GM15510 (cell line): ENCODE results near the gene GRIK2.

Experiments used
- POLR2A ChIP-seq: IDR thresholded peaks from 3 replicates; pipeline ENCODE4 v1.6.1; 2011; ENCODE audit warnings: borderline replicate concordance; ENCODE audit not compliant: insufficient read length; ENCODE audit errors: extremely low read depth

Gene GRIK2

GRCh38 chr6:101830501-101831031, 437.1 kb downstream of the GRIK2 start:
- no peak for TF ChIP-seq POLR2A

GRCh38 chr6:101832371-101832770, 438.9 kb downstream of the GRIK2 start:
- no peak for TF ChIP-seq POLR2A

GRCh38 chr6:101840100-101840499, 446.6 kb downstream of the GRIK2 start:
- TF ChIP-seq POLR2A = no peak

- no peak for TF ChIP-seq POLR2A
Observed at GRCh38 chr6:101845172-101845571, 451.7 kb downstream of the GRIK2 start.

GRCh38 chr6:101845621-101846020, 452.1 kb downstream of the GRIK2 start:
- TF ChIP-seq POLR2A = no peak

- TF ChIP-seq POLR2A = no peak
Observed at GRCh38 chr6:101847690-101848089, 454.2 kb downstream of the GRIK2 start.

- no peak for TF ChIP-seq POLR2A
Observed at GRCh38 chr6:101851911-101852310, 458.4 kb downstream of the GRIK2 start.

GRCh38 chr6:101853231-101854085, 459.9 kb downstream of the GRIK2 start:
- no peak for TF ChIP-seq POLR2A

- no peak for TF ChIP-seq POLR2A
Observed at GRCh38 chr6:101876431-101876830, 482.9 kb downstream of the GRIK2 start.

- no peak for TF ChIP-seq POLR2A
Observed at GRCh38 chr6:101878554-101879276, 485.2 kb downstream of the GRIK2 start.

GRCh38 chr6:101879782-101880181, 486.3 kb downstream of the GRIK2 start:
- no peak for TF ChIP-seq POLR2A

GRCh38 chr6:101883505-101883904, 490.0 kb downstream of the GRIK2 start:
- TF ChIP-seq POLR2A = no peak

- TF ChIP-seq POLR2A = no peak
Observed at GRCh38 chr6:101887532-101887931, 494.0 kb downstream of the GRIK2 start.

- TF ChIP-seq POLR2A = no peak
Observed at GRCh38 chr6:101907356-101908217, 514.1 kb downstream of the GRIK2 start.

- TF ChIP-seq POLR2A = no peak
Observed at GRCh38 chr6:101909366-101909765, 515.9 kb downstream of the GRIK2 start.

GRCh38 chr6:101912311-101912710, 518.8 kb downstream of the GRIK2 start:
- TF ChIP-seq POLR2A = no peak

- no peak for TF ChIP-seq POLR2A
Observed at GRCh38 chr6:101918471-101918870, 525.0 kb downstream of the GRIK2 start.
